Measurements from ENCODE around the gene HEATR9. TPM values are rescaled to one million over a fixed set of nuclear protein-coding genes. Genes with fewer than 3 reads are reported as not detected.
A peak's percentile ranks its signal among the peaks of the same experiment; 100 is the strongest.

HEATR9 gene
- polyA plus RNA-seq, 1 of the 3 experiments (the other 2 are of a cell fraction) = not detected

- TF ChIP-seq USF1 (IDR thresholded peaks at IDR 0.05; ENCODE audit: borderline replicate concordance, low read depth) (no peak), SIN3A (IDR thresholded peaks at IDR 0.05; ENCODE audit: borderline replicate concordance, low read depth, low read length) (no peak), POLR2AphosphoS5 (IDR thresholded peaks at IDR 0.05; ENCODE audit: low read depth, low read length) (no peak), NFIC (IDR thresholded peaks at IDR 0.05; ENCODE audit: borderline replicate concordance) (no peak), REST (IDR thresholded peaks at IDR 0.05; ENCODE audit: low read depth, low read length) (no peak), USF2 (IDR thresholded peaks at IDR 0.05; ENCODE audit: borderline replicate concordance, low read depth, low read length) (no peak)
Observed at GRCh38 chr17:35889241-35889640, 20.6 kb upstream of the HEATR9 start (continued).

GRCh38 chr17:35879773-35880654 lies 11.3 kb upstream of the HEATR9 start, which contains the start of gene CCL5:
Gene CCL5 (minus strand): TSS chr17:35880360.
- WGBS (ENCODE audit: low lambda C conversion rate) = 58% methylated on average over 11 of the region's 11 CpGs
- H3K4me1 ChIP-seq (ENCODE audit: control insufficient read depth in 1 of 2, insufficient read depth in 2 of 2, low read depth in 1 of 2, low read length in 1 of 2) = no peaks in the 10 kb centered on the region
- H2AFZ ChIP-seq (ENCODE audit: low read depth) = 0 out of 2 replicates have a peak within 1 kb of the TSS, but pooled peaks have one; percentile 22
- no peak for DNase-seq
- POLR2A ChIA-PET = no interaction called here
- TF ChIP-seq NFIC (IDR thresholded peaks at IDR 0.05; ENCODE audit: borderline replicate concordance) (no peak), MAX (IDR thresholded peaks at IDR 0.05; ENCODE audit: low read depth) (no peak), CTCF (IDR thresholded peaks at IDR 0.05) (no peak), IRF3 (IDR thresholded peaks at IDR 0.05; ENCODE audit: low read depth, low read length) (no peak), RXRA (IDR thresholded peaks at IDR 0.05; ENCODE audit: borderline replicate concordance, low read depth) (no peak), REST (IDR thresholded peaks at IDR 0.05; ENCODE audit: low read depth, low read length) (no peak)
- H3K9me2 ChIP-seq = no peaks in the 10 kb centered on the region
- no peaks in the 10 kb centered on the region for H3K27me3 ChIP-seq (ENCODE audit: insufficient read depth)
- no peak within 1 kb of the TSS for H3K27ac ChIP-seq (ENCODE audit: low read depth in 2 of 2, low read length in 1 of 2)
- no peaks in the 10 kb centered on the region for H3K9me3 ChIP-seq
- H3K4me2 ChIP-seq = no peak within 1 kb of the TSS
- no peaks in the 10 kb centered on the region for H3K36me3 ChIP-seq (replicated peaks in 1 of 2; ENCODE audit: control insufficient read depth in 1 of 2, insufficient read depth in 2 of 2, low read length in 1 of 2)
- no peak within 1 kb of the TSS for H3K4me3 ChIP-seq (ENCODE audit: low read depth in 2 of 2, low read length in 1 of 2)
- CTCF ChIA-PET = interaction anchor here (1.2 kb wide), 1 partner anchor 269 kb away, joined by 4 read pairs; no protein-coding TSS in a partner anchor
- no peaks in the 10 kb centered on the region for H3K79me2 ChIP-seq (ENCODE audit: insufficient read depth)
- H4K20me1 ChIP-seq (ENCODE audit: insufficient read depth) = no peaks in the 10 kb centered on the region
- no peaks in the 10 kb centered on the region for H3F3A ChIP-seq (replicated peaks; ENCODE audit: insufficient read depth)
- no peak within 1 kb of the TSS for H3K9ac ChIP-seq
